A673 (cell line): ENCODE results near the gene CAD. TPM values are rescaled to one million over a fixed set of nuclear protein-coding genes. Genes with fewer than 3 reads are reported as not detected.

Experiments used
- BruUV-seq: library from RNA; stranded (reverse); fragments of 400-500 nt; replicated peaks from 2 replicates; lab custom pipeline; 2021; lab: Mats Ljungman, UMichigan
- CTCF ChIA-PET: fragments of 300-600 bp; sonication (Branson Sonifier 250); formaldehyde crosslinking; loops from one replicate; lab custom pipeline; 2022; ENCODE audit warnings: antibody characterized with exemption; lab: Charles Lee
- POLR2A ChIA-PET: fragments of 300-600 bp; sonication (Branson Sonifier 250); formaldehyde crosslinking; loops from one replicate; lab custom pipeline; 2022; ENCODE audit warnings: antibody characterized with exemption; ENCODE audit not compliant: low non-redundant PET; lab: Charles Lee
- DNase-seq: peaks from one replicate; pipeline ENCODE4 v3.0.0-alpha.2; 2015; ENCODE audit warnings: low spot score
- H3K27ac ChIP-seq: fragments of 200-600 bp; sonication (generic); 2 replicates; pipeline ENCODE4 v1.5.1; 2016; ENCODE audit warnings: mixed run types, low read depth, mild to moderate bottlenecking, mixed read lengths, antibody characterized with exemption, low read length; ENCODE audit not compliant: poor library complexity, severe bottlenecking
- H3K27me3 ChIP-seq: fragments of 200-600 bp; sonication (generic); replicated peaks from 2 replicates; pipeline ENCODE4 v1.6.1; 2017; ENCODE audit warnings: mixed run types, low read depth, mild to moderate bottlenecking, mixed read lengths, antibody characterized with exemption, low read length; ENCODE audit not compliant: insufficient read depth, poor library complexity
- H3K36me3 ChIP-seq: fragments of 200-600 bp; sonication (generic); 2 replicates; pipeline ENCODE4 v1.6.1; 2016; ENCODE audit warnings: mixed run types, mild to moderate bottlenecking, mixed read lengths, antibody characterized with exemption, low read length; ENCODE audit not compliant: insufficient read depth, poor library complexity, severe bottlenecking
- H3K4me1 ChIP-seq: fragments of 200-600 bp; sonication (generic); 2 replicates; pipeline ENCODE4 v1.6.1; 2017; ENCODE audit warnings: mixed run types, mild to moderate bottlenecking, mixed read lengths, antibody characterized with exemption, low read length; ENCODE audit not compliant: insufficient read depth, poor library complexity, severe bottlenecking
- H3K4me3 ChIP-seq: fragments of 200-600 bp; sonication (generic); 2 replicates; pipeline ENCODE4 v1.5.1; 2016; ENCODE audit warnings: low read depth, mixed run types, mild to moderate bottlenecking, mixed read lengths, low read length; ENCODE audit not compliant: poor library complexity, severe bottlenecking
- H3K9me3 ChIP-seq: fragments of 200-600 bp; sonication (generic); 2 replicates; pipeline ENCODE4 v1.6.1; 2016; ENCODE audit warnings: mixed run types, low read depth, mild to moderate bottlenecking, mixed read lengths, antibody characterized with exemption, low read length; ENCODE audit not compliant: poor library complexity, severe bottlenecking
- EZH2 ChIP-seq: fragments of 200-600 bp; sonication (generic); IDR thresholded peaks from 2 replicates; pipeline ENCODE4 v1.6.1; 2017; ENCODE audit warnings: borderline replicate concordance, low read depth, mild to moderate bottlenecking, mixed read lengths, antibody characterized with exemption, low read length; ENCODE audit not compliant: poor library complexity, severe bottlenecking
- intact Hi-C: fragments of 100-400 bp; cut with micrococcal nuclease; formaldehyde crosslinking; loops from one replicate; pipeline ENCODE4 v1.10.0; 2022; ENCODE audit not compliant: unreplicated experiment
- total RNA-seq: library from RNA; stranded (reverse); gene quantifications from 2 replicates; pipeline ENCODE4 v1.2.3, GENCODE V29; 2021
- TF ChIP-seq, protein P1 (sequence below): fragments of 300-800, 200-600 bp; sonication (generic); conservative IDR thresholded peaks from 2 replicates; pipeline ENCODE4 v1.5.1; 2017; ENCODE audit warnings: low read depth, mild to moderate bottlenecking, antibody characterized with exemption, low read length, moderate library complexity, mixed read lengths

Gene CAD
- total RNA-seq, 1 experiment from 2014 or later, result 194 TPM

DNA sequence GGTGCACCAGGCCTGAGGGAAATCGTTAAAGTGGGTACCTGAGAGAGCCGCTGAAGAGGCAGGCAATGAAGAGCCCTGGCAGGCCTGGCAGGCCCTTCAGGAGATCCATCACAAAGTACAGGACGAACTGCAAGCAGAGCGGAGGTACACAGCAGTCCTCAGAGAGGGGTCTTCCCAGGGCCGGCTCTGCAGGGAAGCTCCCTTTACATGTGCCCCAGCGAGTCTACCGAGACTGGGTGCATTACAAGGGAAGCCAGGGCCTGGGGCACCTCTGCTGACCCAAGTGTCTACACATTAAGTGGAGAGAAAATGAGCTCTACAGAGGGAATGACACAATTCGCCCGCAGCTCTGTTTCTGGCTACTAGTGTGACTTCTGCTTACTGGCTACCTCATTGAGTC lies 13.4 kb upstream of the CAD start:
- ChIA-PET POLR2A (interaction anchor here (1.1 kb wide), 1 partner anchor 9 kb away, joined by 4 read pairs; the partner anchor contains the start of genes ATRAID and SLC5A6), CTCF (no interaction called here)
- H3K27me3 ChIP-seq, result no peaks in the 10 kb centered on the region
- no peaks in the 10 kb centered on the region for H3K9me3 ChIP-seq
- BruUV-seq, result no TSS peak
- peak overlapping the region; percentile 44 for H3K27ac ChIP-seq
- peaks cover 29% of the 10 kb centered on the region for H3K4me1 ChIP-seq
- H3K4me3 ChIP-seq, result no peak overlapping the region
- no peak for TF ChIP-seq EZH2
- TF ChIP-seq, protein P1, sequence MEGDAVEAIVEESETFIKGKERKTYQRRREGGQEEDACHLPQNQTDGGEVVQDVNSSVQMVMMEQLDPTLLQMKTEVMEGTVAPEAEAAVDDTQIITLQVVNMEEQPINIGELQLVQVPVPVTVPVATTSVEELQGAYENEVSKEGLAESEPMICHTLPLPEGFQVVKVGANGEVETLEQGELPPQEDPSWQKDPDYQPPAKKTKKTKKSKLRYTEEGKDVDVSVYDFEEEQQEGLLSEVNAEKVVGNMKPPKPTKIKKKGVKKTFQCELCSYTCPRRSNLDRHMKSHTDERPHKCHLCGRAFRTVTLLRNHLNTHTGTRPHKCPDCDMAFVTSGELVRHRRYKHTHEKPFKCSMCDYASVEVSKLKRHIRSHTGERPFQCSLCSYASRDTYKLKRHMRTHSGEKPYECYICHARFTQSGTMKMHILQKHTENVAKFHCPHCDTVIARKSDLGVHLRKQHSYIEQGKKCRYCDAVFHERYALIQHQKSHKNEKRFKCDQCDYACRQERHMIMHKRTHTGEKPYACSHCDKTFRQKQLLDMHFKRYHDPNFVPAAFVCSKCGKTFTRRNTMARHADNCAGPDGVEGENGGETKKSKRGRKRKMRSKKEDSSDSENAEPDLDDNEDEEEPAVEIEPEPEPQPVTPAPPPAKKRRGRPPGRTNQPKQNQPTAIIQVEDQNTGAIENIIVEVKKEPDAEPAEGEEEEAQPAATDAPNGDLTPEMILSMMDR, result no peak
- H3K36me3 ChIP-seq, result peaks cover 97% of the 10 kb centered on the region
- intact Hi-C loops, result no loop called here
- DNase-seq, result no peak

DNA sequence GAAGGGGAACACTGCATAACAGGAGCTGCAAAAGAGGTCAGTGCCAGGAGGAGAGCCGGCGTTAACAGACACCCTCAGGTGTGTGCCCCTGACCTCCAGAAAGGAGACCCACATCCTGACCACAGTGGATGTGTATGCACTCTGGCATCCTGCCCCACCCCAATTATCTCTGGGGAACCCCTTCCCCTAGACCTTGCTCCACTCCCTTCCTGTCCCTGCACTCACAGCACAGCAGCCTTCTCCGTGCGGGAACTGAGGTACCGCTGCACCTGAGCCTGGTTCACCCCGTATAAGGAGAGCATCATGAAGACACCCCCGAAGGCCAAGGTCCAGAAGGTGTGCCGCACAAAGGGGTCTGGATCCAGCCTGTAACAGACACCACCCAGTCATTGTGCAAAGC lies 12.6 kb upstream of the CAD start:
- H3K27ac ChIP-seq, result no peak overlapping the region
- DNase-seq, result no peak
- H3K27me3 ChIP-seq, result no peaks in the 10 kb centered on the region
- no peaks in the 10 kb centered on the region for H3K9me3 ChIP-seq
- no peak overlapping the region for H3K4me3 ChIP-seq
- intact Hi-C loops, result no loop called here
- H3K4me1 ChIP-seq, result peaks cover 37% of the 10 kb centered on the region
- POLR2A ChIA-PET, result no interaction called here
- TF ChIP-seq, protein P1, result no peak
- no peak for TF ChIP-seq EZH2
- H3K36me3 ChIP-seq, result peaks cover 90% of the 10 kb centered on the region
- CTCF ChIA-PET, result no interaction called here
- no TSS peak for BruUV-seq

DNA sequence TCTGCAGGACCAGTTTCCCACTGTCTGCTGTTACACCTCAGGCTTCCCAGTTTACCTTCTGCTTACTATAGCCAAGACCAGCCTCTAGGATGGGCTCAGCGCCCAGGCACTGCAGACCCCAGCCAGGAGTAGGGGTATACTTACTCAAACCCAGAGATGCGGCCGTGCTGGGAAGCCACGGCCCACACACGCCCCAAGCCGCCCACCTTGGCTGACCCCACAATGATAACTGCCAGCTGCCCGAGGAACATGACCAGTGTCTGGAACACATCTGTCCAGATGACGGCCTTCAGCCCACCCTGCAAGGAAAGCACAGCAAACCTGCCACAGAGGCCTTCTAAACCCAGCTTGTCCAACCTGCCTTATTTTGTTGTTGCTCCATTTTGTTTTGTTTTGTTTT lies 12.0 kb upstream of the CAD start:
- intact Hi-C loops, result no loop called here
- Histone ChIP-seq H3K27me3 (no peaks in the 10 kb centered on the region), H3K9me3 (no peaks in the 10 kb centered on the region), H3K4me3 (no peak overlapping the region), H3K27ac (peak overlapping the region; percentile 39), H3K4me1 (peaks cover 42% of the 10 kb centered on the region), H3K36me3 (peaks cover 84% of the 10 kb centered on the region)
- POLR2A ChIA-PET, result no interaction called here
- CTCF ChIA-PET, result no interaction called here
- DNase-seq, result no peak
- BruUV-seq, result no TSS peak
- no peak for TF ChIP-seq EZH2
- TF ChIP-seq, protein P1, result no peak
